Measurements from ENCODE around the gene CAND1.

DNA sequence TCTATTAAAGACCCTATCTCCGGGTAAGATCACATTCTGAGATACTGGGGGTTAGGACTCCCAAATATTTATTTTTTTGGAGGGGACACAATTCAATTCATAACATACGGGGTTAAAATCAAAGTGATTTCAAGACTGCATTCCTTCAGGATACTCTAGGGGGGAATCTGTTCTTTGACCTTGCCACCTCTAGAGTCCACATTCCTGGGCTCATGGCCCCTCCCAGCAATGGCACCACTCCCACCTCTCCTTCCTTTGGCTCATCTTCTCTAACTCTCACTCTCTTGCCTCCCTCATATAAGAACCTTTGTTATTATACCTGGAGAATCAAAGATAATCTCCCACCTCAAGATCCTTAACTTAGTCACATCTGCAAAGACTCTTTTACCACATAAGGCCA is 79.5 kb downstream of the CAND1 start:
- TF ChIP-seq MAZ (CRISPR knock-in tag; conservative IDR thresholded peaks at IDR 0.05 in 1 of 2, IDR thresholded peaks at IDR 0.05 in 1 of 2) (no peak), ZC3H4 (CRISPR knock-in tag; IDR thresholded peaks at IDR 0.05; ENCODE audit: borderline replicate concordance) (no peak), POLR2AphosphoS5 (IDR thresholded peaks at IDR 0.05; ENCODE audit: control insufficient read depth, insufficient read depth, low read depth, low read length) (no peak), MYC (IDR thresholded peaks at IDR 0.05; ENCODE audit: low read depth, low read length) (no peak), MYC (CRISPR knock-in tag; IDR thresholded peaks at IDR 0.05; ENCODE audit: borderline replicate concordance, low read depth) (no peak), KLF6 (CRISPR knock-in tag; IDR thresholded peaks at IDR 0.05; ENCODE audit: borderline replicate concordance) (no peak), KDM1A (IDR thresholded peaks at IDR 0.05) (no peak)
- TF ChIP-seq, protein P1, sequence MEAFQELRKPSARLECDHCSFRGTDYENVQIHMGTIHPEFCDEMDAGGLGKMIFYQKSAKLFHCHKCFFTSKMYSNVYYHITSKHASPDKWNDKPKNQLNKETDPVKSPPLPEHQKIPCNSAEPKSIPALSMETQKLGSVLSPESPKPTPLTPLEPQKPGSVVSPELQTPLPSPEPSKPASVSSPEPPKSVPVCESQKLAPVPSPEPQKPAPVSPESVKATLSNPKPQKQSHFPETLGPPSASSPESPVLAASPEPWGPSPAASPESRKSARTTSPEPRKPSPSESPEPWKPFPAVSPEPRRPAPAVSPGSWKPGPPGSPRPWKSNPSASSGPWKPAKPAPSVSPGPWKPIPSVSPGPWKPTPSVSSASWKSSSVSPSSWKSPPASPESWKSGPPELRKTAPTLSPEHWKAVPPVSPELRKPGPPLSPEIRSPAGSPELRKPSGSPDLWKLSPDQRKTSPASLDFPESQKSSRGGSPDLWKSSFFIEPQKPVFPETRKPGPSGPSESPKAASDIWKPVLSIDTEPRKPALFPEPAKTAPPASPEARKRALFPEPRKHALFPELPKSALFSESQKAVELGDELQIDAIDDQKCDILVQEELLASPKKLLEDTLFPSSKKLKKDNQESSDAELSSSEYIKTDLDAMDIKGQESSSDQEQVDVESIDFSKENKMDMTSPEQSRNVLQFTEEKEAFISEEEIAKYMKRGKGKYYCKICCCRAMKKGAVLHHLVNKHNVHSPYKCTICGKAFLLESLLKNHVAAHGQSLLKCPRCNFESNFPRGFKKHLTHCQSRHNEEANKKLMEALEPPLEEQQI (IDR thresholded peaks at IDR 0.05), result no peak
- TF ChIP-seq, protein P2, sequence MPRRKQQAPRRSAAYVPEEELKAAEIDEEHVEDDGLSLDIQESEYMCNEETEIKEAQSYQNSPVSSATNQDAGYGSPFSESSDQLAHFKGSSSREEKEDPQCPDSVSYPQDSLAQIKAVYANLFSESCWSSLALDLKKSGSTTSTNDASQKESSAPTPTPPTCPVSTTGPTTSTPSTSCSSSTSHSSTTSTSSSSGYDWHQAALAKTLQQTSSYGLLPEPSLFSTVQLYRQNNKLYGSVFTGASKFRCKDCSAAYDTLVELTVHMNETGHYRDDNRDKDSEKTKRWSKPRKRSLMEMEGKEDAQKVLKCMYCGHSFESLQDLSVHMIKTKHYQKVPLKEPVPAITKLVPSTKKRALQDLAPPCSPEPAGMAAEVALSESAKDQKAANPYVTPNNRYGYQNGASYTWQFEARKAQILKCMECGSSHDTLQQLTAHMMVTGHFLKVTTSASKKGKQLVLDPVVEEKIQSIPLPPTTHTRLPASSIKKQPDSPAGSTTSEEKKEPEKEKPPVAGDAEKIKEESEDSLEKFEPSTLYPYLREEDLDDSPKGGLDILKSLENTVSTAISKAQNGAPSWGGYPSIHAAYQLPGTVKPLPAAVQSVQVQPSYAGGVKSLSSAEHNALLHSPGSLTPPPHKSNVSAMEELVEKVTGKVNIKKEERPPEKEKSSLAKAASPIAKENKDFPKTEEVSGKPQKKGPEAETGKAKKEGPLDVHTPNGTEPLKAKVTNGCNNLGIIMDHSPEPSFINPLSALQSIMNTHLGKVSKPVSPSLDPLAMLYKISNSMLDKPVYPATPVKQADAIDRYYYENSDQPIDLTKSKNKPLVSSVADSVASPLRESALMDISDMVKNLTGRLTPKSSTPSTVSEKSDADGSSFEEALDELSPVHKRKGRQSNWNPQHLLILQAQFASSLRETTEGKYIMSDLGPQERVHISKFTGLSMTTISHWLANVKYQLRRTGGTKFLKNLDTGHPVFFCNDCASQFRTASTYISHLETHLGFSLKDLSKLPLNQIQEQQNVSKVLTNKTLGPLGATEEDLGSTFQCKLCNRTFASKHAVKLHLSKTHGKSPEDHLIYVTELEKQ (CRISPR knock-in tag; IDR thresholded peaks at IDR 0.05), result no peak

Data from K562 (cell line).